AG09319 (cell line): Measurements from ENCODE around the gene PDSS2.

Experiments
- DNase-seq: peaks from one replicate; pipeline ENCODE4 v3.0.0-alpha.2; 2010; ENCODE audit warnings: low read depth; ENCODE audit errors: extremely low read depth
- CTCF ChIP-seq: IDR thresholded peaks from 2 replicates; pipeline ENCODE4 v1.5.1; 2011; ENCODE audit warnings: low read depth, mild to moderate bottlenecking, inconsistent platforms, low read length, moderate library complexity

Gene PDSS2

GRCh38 chr6:107267006-107267405 is 192.4 kb downstream of the PDSS2 start:
- no peak for TF ChIP-seq CTCF
- DNase-seq, result no peak

GRCh38 chr6:107266563-107266962 is 192.8 kb downstream of the PDSS2 start:
- TF ChIP-seq CTCF, result no peak
- DNase-seq, result no peak

- TF ChIP-seq CTCF, result no peak
- DNase-seq, result no peak
Observed at GRCh38 chr6:107264357-107264840, 195.0 kb downstream of the PDSS2 start.

GRCh38 chr6:107259951-107260350 is 199.4 kb downstream of the PDSS2 start:
- TF ChIP-seq CTCF, result no peak
- DNase-seq, result no peak

GRCh38 chr6:107248147-107248546 is 211.2 kb downstream of the PDSS2 start:
- TF ChIP-seq CTCF, result no peak
- no peak for DNase-seq

- no peak for DNase-seq
- no peak for TF ChIP-seq CTCF
Observed at GRCh38 chr6:107246972-107247615, 212.3 kb downstream of the PDSS2 start.

- no peak for TF ChIP-seq CTCF
- no peak for DNase-seq
Observed at GRCh38 chr6:107246249-107246971, 213.0 kb downstream of the PDSS2 start.
